ENCODE data around the gene TMEM18.

The TMEM18 gene

DNA sequence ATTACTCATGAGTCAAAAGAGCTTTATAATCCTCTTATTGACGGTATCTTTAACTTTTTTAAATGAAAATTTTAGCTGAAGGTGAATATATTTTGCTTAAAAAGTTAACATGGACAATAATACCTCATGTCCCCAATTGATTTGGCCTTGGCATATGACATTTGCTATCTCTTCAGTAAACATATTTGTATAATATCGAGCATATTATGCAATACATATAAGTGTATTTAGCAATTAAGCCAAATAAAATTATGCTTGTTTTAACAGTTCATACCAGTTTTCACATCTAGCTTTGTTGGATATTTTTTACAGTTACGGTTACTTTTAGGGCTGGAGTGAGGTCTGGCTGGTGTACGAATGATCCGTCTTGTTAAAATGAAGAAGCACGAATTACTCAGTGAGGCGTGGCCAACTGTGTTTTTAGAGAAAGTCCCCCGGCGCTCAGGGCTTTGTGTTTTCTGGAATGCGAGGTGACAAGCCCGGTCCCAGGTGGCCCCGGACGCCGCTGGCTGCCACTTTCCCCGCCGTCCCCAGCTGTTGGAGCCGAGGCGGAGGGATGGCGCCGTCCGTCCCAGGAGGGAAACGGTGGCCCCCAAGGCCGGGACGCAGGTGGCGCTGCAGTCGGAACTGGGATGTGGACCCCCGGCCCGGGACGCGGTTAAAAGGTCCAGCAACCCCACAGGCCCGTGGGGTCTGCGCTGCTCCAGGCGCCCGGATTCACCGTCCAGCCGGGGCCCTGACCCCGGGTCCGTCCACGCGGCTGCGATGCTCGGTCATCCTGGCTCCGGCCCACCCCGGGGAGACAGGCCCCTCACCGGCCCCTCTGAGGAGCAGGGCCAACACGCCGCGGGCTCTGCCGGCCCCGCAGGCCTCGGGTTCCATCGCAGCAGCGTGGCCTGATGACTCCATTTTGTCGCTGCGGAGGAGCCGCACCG lies 41.3 kb downstream of the TMEM18 start:
- DNase-seq (ENCODE audit: low spot score) (no peak), FAIRE-seq (no peak)

DNA sequence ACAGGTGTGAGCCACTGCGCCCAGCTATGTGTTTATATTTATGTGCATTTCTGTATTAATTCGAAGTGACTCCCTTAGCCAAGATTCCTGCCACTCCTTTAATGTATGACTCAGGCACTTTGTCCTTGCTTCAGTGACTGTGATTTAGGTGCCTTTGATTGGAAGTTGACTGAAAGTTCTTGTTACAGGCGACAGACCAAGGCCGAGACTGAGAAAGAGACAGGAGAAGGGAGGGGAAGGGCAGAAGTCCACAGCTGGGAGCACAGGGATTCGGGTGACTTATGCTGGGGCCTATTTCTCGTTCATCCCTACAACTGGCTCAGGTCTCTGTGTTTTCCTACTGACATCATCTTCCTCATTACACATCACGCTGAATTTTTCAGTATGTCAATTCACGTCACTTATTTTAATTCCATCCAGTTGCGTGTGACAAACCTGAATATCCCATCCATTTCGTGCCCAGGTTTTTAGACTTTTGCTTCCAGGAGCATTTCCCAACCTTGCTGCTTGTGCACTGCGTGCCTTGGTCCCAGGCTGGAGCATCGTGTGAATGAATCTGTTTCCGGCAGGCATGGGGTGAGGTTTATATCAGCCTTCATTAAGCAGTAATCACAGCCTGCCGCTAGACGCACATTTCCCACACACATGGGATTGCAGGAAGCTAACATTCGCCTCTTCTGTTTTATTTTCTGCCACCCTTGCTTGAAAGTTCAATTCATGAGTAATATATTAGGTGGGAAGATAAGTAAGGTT lies 42.4 kb downstream of the TMEM18 start:
- DNase-seq (ENCODE audit: low spot score) (no peak), FAIRE-seq (no peak)

DNA sequence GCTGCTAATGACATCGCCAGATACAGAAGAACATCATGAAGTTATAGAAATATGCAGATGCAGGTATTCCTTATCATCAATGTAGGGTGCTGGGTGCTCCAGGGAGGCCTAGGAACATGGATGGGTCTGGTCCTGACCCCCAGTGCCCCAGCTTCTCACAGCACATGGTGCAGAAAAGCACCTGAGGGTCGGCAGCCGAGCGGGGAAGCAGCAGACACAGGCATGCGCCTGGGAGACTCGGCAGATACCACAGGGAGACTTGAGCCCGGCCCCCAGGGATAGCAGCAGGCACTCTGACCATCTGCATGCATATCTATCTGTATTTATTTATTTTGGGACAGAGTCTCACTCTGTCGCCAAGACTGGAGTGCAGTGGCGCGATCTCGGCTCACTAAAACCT lies 43.2 kb downstream of the TMEM18 start:
- DNase-seq (ENCODE audit: low spot score): no peak
- FAIRE-seq: no peak

- no peak for DNase-seq (ENCODE audit: low spot score)
- FAIRE-seq: no peak
Measured at GRCh38 chr2:633371-633770, 43.8 kb downstream of the TMEM18 start.

DNA sequence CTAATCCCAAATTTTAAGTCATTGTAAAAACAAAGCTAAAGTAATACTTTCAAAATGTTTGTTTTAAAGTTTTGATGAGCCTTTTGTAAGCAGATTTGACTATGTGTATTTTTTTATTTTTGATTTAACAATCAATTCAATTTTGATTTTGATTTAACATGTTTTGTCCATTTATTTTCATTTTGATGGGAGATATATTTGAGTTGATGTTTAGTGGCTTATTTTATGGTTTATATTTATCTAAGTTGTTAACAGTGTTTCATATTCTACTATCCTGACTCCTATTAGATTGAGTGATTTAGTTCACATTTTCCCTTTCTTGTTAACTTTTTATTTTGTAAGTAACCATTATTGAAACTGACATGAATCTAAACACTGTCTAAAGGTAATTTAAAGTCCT lies 44.7 kb downstream of the TMEM18 start:
- DNase-seq (ENCODE audit: low spot score) (no peak), FAIRE-seq (no peak)

- DNase-seq (ENCODE audit: low spot score) (no peak), FAIRE-seq (no peak)
Measured at GRCh38 chr2:631741-632140, 45.5 kb downstream of the TMEM18 start.

DNA sequence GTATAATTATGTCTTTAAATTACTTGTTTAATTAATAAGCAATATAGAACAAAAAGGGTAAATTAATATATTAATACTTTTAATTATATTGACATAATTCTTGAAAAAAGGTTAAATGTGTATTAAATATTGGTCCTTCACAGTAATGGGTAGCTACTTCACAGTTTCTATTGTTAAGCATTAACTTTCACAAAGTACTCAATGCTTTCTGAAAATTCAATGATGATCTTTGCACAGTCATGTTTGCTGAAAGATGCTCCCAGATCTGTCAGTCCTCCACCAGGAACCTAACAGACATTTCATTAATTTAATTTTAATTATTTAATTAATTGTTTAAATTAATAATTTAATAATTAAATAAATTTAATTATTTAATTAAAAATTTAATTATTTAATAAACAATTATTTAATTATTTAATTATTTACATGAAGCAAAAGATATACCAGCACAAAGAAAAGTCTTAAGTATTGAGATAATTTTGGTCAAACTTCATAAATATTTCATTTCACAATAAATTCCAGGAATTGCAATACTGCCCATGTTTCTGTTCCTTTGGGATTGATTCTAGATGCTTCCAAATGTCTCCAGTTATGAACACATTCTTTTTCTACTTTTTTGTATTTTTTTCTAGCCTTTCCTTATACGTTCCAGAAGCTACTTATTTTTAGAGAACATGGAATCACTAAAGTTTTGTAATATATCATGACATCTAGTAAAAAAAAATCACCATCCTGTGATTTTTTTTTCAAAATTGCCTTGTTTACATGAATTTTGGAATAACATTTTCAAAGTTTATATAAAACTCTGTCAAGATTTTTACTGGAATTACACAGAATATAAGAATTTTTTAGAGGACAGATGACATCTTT lies 46.5 kb downstream of the TMEM18 start:
- no peak for DNase-seq (ENCODE audit: low spot score)
- no peak for FAIRE-seq

DNA sequence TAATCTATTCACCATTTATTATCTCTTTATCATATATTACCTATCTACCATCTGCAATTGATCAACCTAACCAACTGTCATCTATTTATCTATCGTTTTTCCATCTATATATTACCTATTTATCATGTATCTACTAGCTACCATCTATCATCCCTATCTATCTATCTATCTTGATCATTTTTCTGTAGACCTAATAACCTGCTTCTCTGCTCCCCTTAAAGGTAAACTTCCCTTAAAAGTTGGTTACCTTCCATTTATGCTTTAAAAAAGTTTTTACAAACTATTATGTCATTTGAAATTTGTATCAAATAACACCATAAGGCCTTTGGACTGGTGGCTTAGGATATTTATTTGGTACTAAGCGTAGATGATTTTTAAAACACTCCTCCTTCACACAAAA lies 47.2 kb downstream of the TMEM18 start:
- FAIRE-seq (no peak), DNase-seq (ENCODE audit: low spot score) (no peak)

GRCh38 chr2:628651-629050 lies 48.6 kb downstream of the TMEM18 start:
- FAIRE-seq (no peak), DNase-seq (ENCODE audit: low spot score) (peak; percentile 26)

- FAIRE-seq: no peak
- no peak for DNase-seq (ENCODE audit: low spot score)
Measured at GRCh38 chr2:627926-628560, 49.2 kb downstream of the TMEM18 start.

- DNase-seq (ENCODE audit: low spot score) (no peak), FAIRE-seq (no peak)
Measured at GRCh38 chr2:627340-627709, 49.9 kb downstream of the TMEM18 start.

DNA sequence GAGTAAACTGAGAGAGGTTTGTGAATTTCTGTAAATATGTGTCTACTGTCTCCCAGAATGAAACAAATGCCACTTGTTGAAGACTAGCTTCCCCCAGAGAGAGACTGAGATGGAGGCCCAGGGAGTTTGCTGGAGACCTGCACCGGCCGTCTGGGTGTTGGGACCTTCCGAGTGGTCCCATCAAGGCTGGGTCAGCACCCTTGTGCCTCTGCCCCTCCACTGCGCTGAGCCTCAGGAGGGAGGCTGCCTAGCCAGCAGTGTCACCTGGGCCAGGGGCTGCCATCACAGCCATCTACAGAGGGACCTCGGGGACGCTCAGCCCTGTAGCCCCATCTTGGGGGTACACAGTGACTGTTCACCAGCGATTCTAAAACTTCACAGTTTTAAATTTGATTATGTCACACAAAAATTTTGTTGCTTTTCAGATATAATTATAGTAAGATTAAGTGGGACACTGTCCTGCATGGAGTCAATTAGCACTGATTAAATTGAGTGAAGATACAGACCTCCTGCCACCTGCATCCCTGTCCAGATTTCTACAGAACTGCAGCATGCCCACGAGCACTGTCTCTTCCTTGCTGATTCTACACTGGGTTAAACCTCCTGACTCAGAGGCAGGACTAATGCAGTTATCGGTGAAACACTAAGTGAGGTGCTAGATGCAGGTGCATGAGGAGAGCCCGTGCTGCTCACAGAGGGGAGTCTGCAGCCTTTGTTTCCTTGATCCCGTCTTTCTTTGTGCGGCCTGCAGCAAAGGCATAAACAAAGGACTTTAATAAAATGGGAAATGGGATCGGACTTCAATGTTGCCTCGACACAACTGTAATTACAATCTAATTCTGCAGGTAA lies 50.5 kb downstream of the TMEM18 start:
- DNase-seq (ENCODE audit: low spot score): no peak

GRCh38 chr2:625415-626333 lies 51.5 kb downstream of the TMEM18 start:
- DNase-seq (ENCODE audit: low spot score) (no peak), FAIRE-seq (no peak)

More for the DNA sequence above, 50.5 kb downstream of the TMEM18 start:
- no peak for FAIRE-seq

DNA sequence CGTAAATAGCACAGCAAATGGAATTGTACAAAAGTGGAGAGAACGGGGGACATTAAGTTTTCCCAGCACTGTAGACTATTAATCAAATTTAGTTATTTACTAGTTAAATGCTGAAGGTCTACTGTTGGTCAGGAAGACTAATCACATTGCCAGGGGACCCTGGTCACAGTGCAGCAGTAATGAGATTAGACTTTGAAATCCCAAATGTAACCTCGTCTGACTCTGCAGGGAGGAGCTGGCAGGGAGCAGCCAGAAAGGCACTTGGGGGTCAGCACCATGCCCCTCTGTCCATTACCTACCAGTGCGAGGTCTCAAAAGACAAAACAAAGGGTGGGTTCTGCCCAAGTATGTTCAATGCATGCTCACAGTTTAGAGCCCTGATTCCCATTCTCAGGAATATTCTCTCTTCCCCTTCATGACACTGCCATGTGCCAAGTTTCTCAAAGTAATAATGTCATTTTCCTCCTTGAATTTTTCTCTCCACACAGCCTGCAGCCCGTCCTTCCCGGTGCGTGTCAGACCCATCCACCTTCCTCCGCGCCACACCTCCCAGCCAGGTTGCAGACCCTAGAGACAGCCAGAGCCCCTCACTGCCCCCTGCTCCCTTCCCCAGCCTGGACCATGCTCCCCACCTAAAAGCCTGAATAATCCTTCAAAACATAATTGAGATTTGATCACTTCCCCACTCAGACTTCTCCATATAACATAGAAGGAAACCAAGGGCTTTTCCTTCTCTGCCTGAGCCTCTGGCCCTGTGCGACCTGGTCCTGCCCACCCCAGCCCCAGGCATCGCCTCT lies 52.5 kb downstream of the TMEM18 start:
- FAIRE-seq: no peak
- no peak for DNase-seq (ENCODE audit: low spot score)

GRCh38 chr2:624096-624495 lies 53.1 kb downstream of the TMEM18 start:
- DNase-seq (ENCODE audit: low spot score) (no peak), FAIRE-seq (no peak)

DNA sequence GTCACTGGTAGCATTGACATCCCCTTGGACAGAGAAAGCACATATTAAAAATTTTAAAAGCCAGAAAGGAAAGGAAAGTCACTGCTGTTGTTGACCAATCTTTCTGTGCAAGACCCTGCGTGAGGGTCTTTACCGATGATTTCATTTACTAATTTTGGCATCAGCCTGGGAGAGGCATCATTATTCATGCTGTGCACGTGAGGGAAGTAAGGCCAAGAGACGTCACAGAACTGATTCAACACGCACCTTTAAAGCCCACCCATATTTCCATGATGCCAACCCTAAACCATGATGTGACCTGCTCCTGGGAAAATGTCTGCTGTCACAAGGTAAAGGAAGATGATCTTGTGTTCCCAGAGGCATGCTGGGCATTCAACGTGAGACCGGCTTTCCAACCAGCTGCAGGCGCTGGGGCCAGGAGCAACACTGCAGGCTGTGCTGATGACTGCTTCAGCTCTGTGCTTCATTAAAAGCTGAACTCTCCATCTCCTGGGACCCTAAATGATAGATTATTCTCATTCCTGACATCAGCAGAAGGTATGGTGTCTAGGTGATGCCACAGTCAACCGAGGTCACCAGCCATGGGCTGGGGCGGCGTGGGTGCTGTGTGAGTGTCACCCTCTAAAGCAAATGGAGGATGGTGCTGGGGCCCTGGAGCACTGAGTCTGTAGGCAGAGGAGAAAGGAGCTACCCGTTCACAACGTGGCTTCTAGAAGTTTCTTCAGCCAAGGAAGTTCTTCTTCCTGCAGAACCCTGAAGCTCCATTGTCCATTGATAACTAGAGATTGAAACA lies 53.9 kb downstream of the TMEM18 start:
- DNase-seq (ENCODE audit: low spot score): no peak
- FAIRE-seq: no peak

DNA sequence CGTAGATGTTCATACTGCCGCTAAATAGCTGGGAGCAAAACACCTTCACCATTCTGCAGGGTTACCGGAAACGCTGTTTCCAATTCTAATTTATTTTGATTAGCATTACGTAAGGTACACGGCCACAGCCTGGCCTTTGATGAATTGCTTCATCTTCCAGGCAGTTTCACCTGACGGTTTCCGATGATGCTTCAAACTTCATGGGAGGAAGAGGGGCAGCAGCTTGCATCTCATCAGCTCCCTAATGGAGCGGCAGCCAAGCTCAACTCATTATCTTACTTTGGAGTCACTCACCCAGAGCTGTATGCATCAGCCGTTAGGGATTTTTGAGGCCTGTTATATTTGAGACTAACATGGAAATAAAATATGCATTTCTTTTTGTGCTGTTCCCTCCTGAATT lies 54.8 kb downstream of the TMEM18 start:
- FAIRE-seq (no peak), DNase-seq (ENCODE audit: low spot score) (no peak)
